ENCODE results near the gene LRRC38. TPM values are rescaled to one million over a fixed set of nuclear protein-coding genes. Genes with fewer than 3 reads are reported as not detected.

The LRRC38 gene
- total and polyA plus RNA-seq, 7 experiments from 2014 or later = not detected

DNA sequence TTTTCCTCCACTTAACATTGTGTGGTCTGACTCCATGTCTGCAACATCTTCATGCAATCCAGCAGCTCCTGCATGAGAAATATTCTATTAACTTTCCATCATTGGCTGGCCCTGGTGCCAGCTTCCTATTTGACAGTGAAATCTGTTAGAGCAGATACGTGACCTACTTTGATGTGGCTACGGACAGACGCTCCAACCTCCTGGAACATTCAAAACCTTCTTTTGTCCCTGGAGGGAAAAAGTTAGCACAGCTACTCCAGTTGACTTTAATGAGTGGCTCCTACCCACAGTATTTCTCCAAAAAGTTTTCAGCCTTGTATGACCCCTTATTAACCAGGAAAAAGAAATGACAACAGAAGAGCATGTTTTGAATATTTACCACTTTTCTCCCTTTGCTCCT is 81.6 kb downstream of the LRRC38 start:
- no peak for DNase-seq
- H3K9me3 Mint-ChIP-seq = peaks cover 0 to 11% (median 0%) of the 10 kb centered on the region in 11 donors
- ATAC-seq = no peak
- Histone ChIP-seq H3K27me3 (ENCODE audit: control insufficient read depth in 2 of 2, insufficient read depth in 2 of 2, low read length in 2 of 2) (no peaks in the 10 kb centered on the region), H3K4me1 (ENCODE audit: control insufficient read depth in 2 of 2, insufficient read depth in 2 of 2, low read length in 2 of 2) (no peaks in the 10 kb centered on the region), H3K36me3 (ENCODE audit: control insufficient read depth in 2 of 3, insufficient read depth in 3 of 3, low read length in 3 of 3) (no peaks in the 10 kb centered on the region), H3K9me3 (ENCODE audit: control insufficient read depth in 2 of 3, low read length in 3 of 3) (no peaks in the 10 kb centered on the region), H3K27ac (ENCODE audit: low read depth, low read length) (no peak overlapping the region), H3K4me3 (ENCODE audit: low read length) (no peak overlapping the region)
- peaks cover 0 to 2% (median 0%) of the 10 kb centered on the region in 7 donors for H3K4me1 Mint-ChIP-seq
- CTCF ChIA-PET = no interaction called here
- peaks cover 0 to 22% (median 8%) of the 10 kb centered on the region in 5 donors for H3K27me3 Mint-ChIP-seq
- H3K27ac Mint-ChIP-seq = no peak overlapping the region
- H3K36me3 Mint-ChIP-seq = no peaks in the 10 kb centered on the region
- H3K4me3 Mint-ChIP-seq = no peak overlapping the region
- intact Hi-C loops (cut with micrococcal nuclease) = no loop called here
- POLR2A ChIA-PET = no interaction called here

- no peak for DNase-seq
- Mint-ChIP-seq H3K9me3 (peaks cover 0 to 11% (median 0%) of the 10 kb centered on the region in 11 donors), H3K4me3 (no peak overlapping the region), H3K27ac (no peak overlapping the region), H3K27me3 (peaks cover 0 to 12% (median 0%) of the 10 kb centered on the region in 5 donors), H3K4me1 (peaks cover 0 to 2% (median 0%) of the 10 kb centered on the region in 7 donors), H3K36me3 (no peaks in the 10 kb centered on the region)
- no peak for ATAC-seq
- Histone ChIP-seq H3K36me3 (ENCODE audit: control insufficient read depth in 2 of 3, insufficient read depth in 3 of 3, low read length in 3 of 3) (no peaks in the 10 kb centered on the region), H3K9me3 (ENCODE audit: control insufficient read depth in 2 of 3, low read length in 3 of 3) (no peaks in the 10 kb centered on the region), H3K4me3 (ENCODE audit: low read length) (no peak overlapping the region), H3K4me1 (ENCODE audit: control insufficient read depth in 2 of 2, insufficient read depth in 2 of 2, low read length in 2 of 2) (no peaks in the 10 kb centered on the region), H3K27me3 (ENCODE audit: control insufficient read depth in 2 of 2, insufficient read depth in 2 of 2, low read length in 2 of 2) (no peaks in the 10 kb centered on the region), H3K27ac (ENCODE audit: low read depth, low read length) (no peak overlapping the region)
- intact Hi-C loops (cut with micrococcal nuclease) = no loop called here
- POLR2A ChIA-PET = no interaction called here
- CTCF ChIA-PET = no interaction called here
Observed at GRCh38 chr1:13430495-13430894, 83.3 kb downstream of the LRRC38 start.

Other genes with a start within 250 kb of the LRRC38 start
- not detected for gene PRAMEF8, start 228.9 kb downstream of the LRRC38 start, total RNA-seq
- not detected for gene PRAMEF8, start 228.9 kb downstream of the LRRC38 start, polyA plus RNA-seq
- gene PRAMEF33, start 210.5 kb downstream of the LRRC38 start, total RNA-seq = not detected
- gene PRAMEF33, start 210.5 kb downstream of the LRRC38 start, polyA plus RNA-seq = not detected
- gene PRAMEF15, start 198.4 kb downstream of the LRRC38 start, total RNA-seq = not detected
- gene PRAMEF15, start 198.4 kb downstream of the LRRC38 start, polyA plus RNA-seq = not detected
- gene PRAMEF14, start 166.9 kb downstream of the LRRC38 start, total RNA-seq = not detected
- not detected for gene PRAMEF14, start 166.9 kb downstream of the LRRC38 start, polyA plus RNA-seq
- gene PRAMEF19, start 142.1 kb downstream of the LRRC38 start, total RNA-seq = not detected
- gene PRAMEF19, start 142.1 kb downstream of the LRRC38 start, polyA plus RNA-seq = not detected
- not detected for gene PRAMEF17, start 124.4 kb downstream of the LRRC38 start, total RNA-seq
- gene PRAMEF17, start 124.4 kb downstream of the LRRC38 start, polyA plus RNA-seq = not detected
- not detected for gene PRAMEF20, start 103.6 kb downstream of the LRRC38 start, total RNA-seq
- not detected for gene PRAMEF20, start 103.6 kb downstream of the LRRC38 start, polyA plus RNA-seq
- gene PDPN, start 69.8 kb upstream of the LRRC38 start, total RNA-seq = under 1 TPM in 1 of 5 experiments, not detected in 4; 0.51 TPM
- gene PDPN, start 69.8 kb upstream of the LRRC38 start, polyA plus RNA-seq = not detected
- gene PRDM2, start 186.2 kb upstream of the LRRC38 start, total RNA-seq = 100 to 1,000 TPM in 4 of 5 experiments, 10 to 100 TPM in 1; 58.3 to 142 (median 127) TPM
- gene PRDM2, start 186.2 kb upstream of the LRRC38 start, polyA plus RNA-seq = 10 to 100 TPM; 16.3 to 24.8 TPM

All from naive thymus-derived CD4-positive, alpha-beta T cell (primary cell).